Panc1 (cell line): ENCODE measurements around the gene SLC13A3. TPM values are rescaled to one million over a fixed set of nuclear protein-coding genes. Genes with fewer than 3 reads are reported as not detected.

ENCODE experiments used
- ATAC-seq: fragments of 200-7000 bp; cut with Tn5 transposase; 2 replicates; pipeline ENCODE4 v1.9.1; 2020; ENCODE audit warnings: mild to moderate bottlenecking, moderate library complexity
- BruUV-seq: library from RNA; stranded (reverse); fragments of 400-500 nt; replicated peaks from 2 replicates; lab custom pipeline; 2021; lab: Mats Ljungman, UMichigan
- CTCF ChIA-PET: fragments of 300-600 bp; sonication (Branson Sonifier 250); formaldehyde crosslinking; loops from one replicate; lab custom pipeline; 2022; ENCODE audit warnings: antibody characterized with exemption; lab: Charles Lee
- POLR2A ChIA-PET: fragments of 300-600 bp; sonication (Branson Sonifier 250); formaldehyde crosslinking; loops from one replicate; lab custom pipeline; 2022; ENCODE audit warnings: antibody characterized with exemption; lab: Charles Lee
- DNase-seq: peaks from one replicate; pipeline ENCODE4 v3.0.0-alpha.2; 2010; ENCODE audit warnings: low read depth, low spot score
- H3K27ac ChIP-seq: 2 replicates; pipeline ENCODE4 v1.5.1; 2011; ENCODE audit warnings: mild to moderate bottlenecking, low read length, inconsistent platforms
- H3K27me3 ChIP-seq: fragments of 200-500 bp; sonication (Bioruptor generic); 2 replicates; pipeline ENCODE4 v1.6.0; 2014; ENCODE audit warnings: low read length, inconsistent platforms; ENCODE audit not compliant: control insufficient read depth, insufficient read depth
- H3K36me3 ChIP-seq: fragments of 200-500 bp; sonication (Bioruptor generic); 2 replicates; pipeline ENCODE4 v1.5.1; 2014; ENCODE audit warnings: inconsistent platforms, mild to moderate bottlenecking, low read length, moderate library complexity; ENCODE audit not compliant: control insufficient read depth, insufficient read depth
- H3K4me1 ChIP-seq: 2 replicates; pipeline ENCODE4 v1.5.1; 2011; ENCODE audit warnings: inconsistent platforms, mild to moderate bottlenecking, low read length, moderate library complexity; ENCODE audit not compliant: control insufficient read depth, insufficient read depth
- H3K4me3 ChIP-seq, 2 experiments: 2 replicates each; pipeline ENCODE4 v1.5.1; 2011 to 2012; ENCODE audit warnings: low read depth in 2 of 2, low read length in 2 of 2, mild to moderate bottlenecking in 2 of 2, inconsistent platforms in 1 of 2, moderate library complexity in 1 of 2
- H3K9me3 ChIP-seq: fragments of 200-500 bp; sonication (Bioruptor generic); 2 replicates; pipeline ENCODE4 v1.5.1; 2014; ENCODE audit warnings: low read depth, mild to moderate bottlenecking, inconsistent platforms, low read length, moderate library complexity; ENCODE audit not compliant: control insufficient read depth, insufficient read depth
- POLR2AphosphoS5 ChIP-seq: IDR thresholded peaks from 2 replicates; pipeline ENCODE4 v1.6.1; 2012; ENCODE audit warnings: mild to moderate bottlenecking, low read depth, low read length, moderate library complexity
- SIN3A ChIP-seq: IDR thresholded peaks from 2 replicates; pipeline ENCODE4 v1.6.1; 2012; ENCODE audit warnings: low read depth, mild to moderate bottlenecking, low read length, moderate library complexity, borderline replicate concordance; ENCODE audit not compliant: insufficient read depth
- TCF7L2 ChIP-seq: IDR thresholded peaks from 2 replicates; pipeline ENCODE4 v1.6.1; 2011; ENCODE audit warnings: mild to moderate bottlenecking, low read depth, low read length, inconsistent platforms
- in situ Hi-C: cut with HindIII; loops from 2 replicates; pipeline ENCODE4 v1.10.0; 2016; ENCODE audit warnings: low sequenced_read_pairs, low pct_unique_long_range_greater_than_20kb
- intact Hi-C: fragments of 100-400 bp; cut with micrococcal nuclease; formaldehyde crosslinking; loops from one replicate; pipeline ENCODE4 v1.10.0; 2022; ENCODE audit not compliant: unreplicated experiment
- total RNA-seq: library from RNA; stranded (reverse); gene quantifications from one replicate; pipeline ENCODE4 v1.2.1, GENCODE V29; 2021; ENCODE audit not compliant: unreplicated experiment
- TF ChIP-seq, protein P1 (sequence below), 2 experiments: IDR thresholded peaks; 2 replicates each; pipeline ENCODE4 v1.6.1; 2011 to 2012; ENCODE audit warnings: low read depth in 2 of 2, control low read depth in 1 of 2, low read length in 1 of 2, mild to moderate bottlenecking in 1 of 2, moderate library complexity in 1 of 2; ENCODE audit not compliant: insufficient read depth in 1 of 2
- TF ChIP-seq, protein P2 (sequence below): fragments of 450-650 bp; IDR thresholded peaks from 2 replicates; pipeline ENCODE4 v1.5.1; 2017; ENCODE audit warnings: mild to moderate bottlenecking

The SLC13A3 gene
- total RNA-seq, 1 experiment from 2014 or later = 0.31 TPM

DNA sequence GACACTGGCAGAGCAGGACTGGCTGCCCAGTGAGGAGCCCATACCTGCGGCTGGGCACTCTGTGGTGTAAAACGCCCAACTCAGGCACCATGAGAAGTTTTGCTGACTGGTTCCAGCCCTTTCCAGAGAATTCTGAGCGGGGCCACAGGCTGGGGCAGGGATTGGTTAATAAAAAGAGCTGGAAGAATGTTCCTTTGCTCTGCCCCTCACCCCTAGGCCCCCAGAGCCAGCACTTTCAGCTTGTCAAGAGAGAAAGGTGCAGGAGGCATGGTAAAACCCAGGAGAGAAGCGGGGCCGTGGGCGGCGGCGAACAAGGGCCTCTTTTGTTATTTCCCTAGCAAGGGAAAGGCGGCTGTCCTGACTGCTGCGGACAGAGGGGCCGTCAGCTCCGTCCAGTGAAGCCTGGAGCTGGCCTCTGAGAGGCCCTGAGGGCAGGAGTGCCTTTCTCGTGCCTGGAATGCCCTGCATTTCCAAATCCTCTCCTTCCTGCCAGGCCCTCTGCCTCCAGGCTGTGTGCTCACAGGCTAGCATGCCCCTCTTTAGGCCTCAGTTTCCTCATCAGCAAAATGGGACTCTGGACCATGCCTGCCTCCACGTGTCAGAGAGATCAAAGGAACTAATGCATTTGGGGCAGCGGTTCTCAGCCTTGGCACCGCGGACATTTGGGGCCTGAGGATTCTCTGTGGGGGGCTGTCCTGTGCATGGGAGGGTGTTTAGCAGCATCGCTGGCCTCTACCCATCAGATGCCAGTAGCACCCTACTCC lies 12.9 kb downstream of the SLC13A3 start:
- Histone ChIP-seq H3K4me3 (no peak overlapping the region), H3K27ac (no peak overlapping the region), H3K27me3 (peaks cover 2% of the 10 kb centered on the region; the same call in 1 of the 2 replicates), H3K9me3 (no peaks in the 10 kb centered on the region), H3K4me1 (no peaks in the 10 kb centered on the region), H3K36me3 (no peaks in the 10 kb centered on the region)
- intact Hi-C loops (no loop called here), in situ Hi-C loops (no loop called here)
- no peak for DNase-seq
- no peak for ATAC-seq
- ChIA-PET POLR2A (no interaction called here), CTCF (no interaction called here)
- TF ChIP-seq, protein P1, sequence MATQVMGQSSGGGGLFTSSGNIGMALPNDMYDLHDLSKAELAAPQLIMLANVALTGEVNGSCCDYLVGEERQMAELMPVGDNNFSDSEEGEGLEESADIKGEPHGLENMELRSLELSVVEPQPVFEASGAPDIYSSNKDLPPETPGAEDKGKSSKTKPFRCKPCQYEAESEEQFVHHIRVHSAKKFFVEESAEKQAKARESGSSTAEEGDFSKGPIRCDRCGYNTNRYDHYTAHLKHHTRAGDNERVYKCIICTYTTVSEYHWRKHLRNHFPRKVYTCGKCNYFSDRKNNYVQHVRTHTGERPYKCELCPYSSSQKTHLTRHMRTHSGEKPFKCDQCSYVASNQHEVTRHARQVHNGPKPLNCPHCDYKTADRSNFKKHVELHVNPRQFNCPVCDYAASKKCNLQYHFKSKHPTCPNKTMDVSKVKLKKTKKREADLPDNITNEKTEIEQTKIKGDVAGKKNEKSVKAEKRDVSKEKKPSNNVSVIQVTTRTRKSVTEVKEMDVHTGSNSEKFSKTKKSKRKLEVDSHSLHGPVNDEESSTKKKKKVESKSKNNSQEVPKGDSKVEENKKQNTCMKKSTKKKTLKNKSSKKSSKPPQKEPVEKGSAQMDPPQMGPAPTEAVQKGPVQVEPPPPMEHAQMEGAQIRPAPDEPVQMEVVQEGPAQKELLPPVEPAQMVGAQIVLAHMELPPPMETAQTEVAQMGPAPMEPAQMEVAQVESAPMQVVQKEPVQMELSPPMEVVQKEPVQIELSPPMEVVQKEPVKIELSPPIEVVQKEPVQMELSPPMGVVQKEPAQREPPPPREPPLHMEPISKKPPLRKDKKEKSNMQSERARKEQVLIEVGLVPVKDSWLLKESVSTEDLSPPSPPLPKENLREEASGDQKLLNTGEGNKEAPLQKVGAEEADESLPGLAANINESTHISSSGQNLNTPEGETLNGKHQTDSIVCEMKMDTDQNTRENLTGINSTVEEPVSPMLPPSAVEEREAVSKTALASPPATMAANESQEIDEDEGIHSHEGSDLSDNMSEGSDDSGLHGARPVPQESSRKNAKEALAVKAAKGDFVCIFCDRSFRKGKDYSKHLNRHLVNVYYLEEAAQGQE (IDR thresholded peaks at IDR 0.05; ENCODE audit: insufficient read depth in 1 of 2, low read depth in 2 of 2, low read length in 1 of 2) = no peak
- no peak; the same call in 1 of the 2 replicates for TF ChIP-seq TCF7L2
- TF ChIP-seq, protein P2, sequence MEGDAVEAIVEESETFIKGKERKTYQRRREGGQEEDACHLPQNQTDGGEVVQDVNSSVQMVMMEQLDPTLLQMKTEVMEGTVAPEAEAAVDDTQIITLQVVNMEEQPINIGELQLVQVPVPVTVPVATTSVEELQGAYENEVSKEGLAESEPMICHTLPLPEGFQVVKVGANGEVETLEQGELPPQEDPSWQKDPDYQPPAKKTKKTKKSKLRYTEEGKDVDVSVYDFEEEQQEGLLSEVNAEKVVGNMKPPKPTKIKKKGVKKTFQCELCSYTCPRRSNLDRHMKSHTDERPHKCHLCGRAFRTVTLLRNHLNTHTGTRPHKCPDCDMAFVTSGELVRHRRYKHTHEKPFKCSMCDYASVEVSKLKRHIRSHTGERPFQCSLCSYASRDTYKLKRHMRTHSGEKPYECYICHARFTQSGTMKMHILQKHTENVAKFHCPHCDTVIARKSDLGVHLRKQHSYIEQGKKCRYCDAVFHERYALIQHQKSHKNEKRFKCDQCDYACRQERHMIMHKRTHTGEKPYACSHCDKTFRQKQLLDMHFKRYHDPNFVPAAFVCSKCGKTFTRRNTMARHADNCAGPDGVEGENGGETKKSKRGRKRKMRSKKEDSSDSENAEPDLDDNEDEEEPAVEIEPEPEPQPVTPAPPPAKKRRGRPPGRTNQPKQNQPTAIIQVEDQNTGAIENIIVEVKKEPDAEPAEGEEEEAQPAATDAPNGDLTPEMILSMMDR = no peak
- TF ChIP-seq SIN3A = no peak
- no TSS peak for BruUV-seq

DNA sequence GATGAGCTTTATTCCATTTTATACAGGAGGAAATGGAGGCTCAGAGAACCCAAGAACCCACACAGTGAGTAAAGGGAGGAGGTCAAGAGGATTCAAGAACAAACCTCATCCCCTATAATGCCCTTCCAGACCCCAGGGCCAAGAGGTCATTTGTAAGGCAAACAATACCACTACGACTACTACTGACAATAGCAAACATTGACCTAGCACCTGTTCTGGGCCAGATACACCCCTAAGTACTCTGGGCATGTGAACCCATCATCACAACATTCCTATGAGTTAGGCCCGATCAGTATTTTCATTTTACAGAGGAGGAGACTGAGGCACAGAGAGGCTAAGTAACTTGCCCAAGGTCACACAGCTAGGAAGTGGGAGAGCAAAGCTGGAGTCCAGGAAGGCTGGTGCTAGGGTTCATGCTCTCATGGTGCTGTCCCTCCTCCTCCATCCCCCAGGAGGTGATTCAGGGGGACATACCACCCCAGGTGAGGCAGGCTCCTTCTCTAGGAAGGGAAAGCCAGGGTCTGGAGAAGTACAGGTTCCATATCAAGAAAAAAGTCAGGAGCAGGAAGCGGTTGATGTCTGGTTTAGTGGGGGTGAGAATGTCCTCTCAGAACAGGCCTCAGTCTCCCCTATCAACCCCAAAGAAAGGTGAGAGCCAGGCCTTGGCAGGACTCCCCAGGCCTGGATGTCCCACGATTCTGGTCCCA lies 13.7 kb downstream of the SLC13A3 start:
- H3K27ac ChIP-seq = no peak overlapping the region
- no TSS peak for BruUV-seq
- H3K4me1 ChIP-seq = no peaks in the 10 kb centered on the region
- in situ Hi-C loops (no loop called here), intact Hi-C loops (no loop called here)
- H3K9me3 ChIP-seq = no peaks in the 10 kb centered on the region
- H3K27me3 ChIP-seq = peaks cover 2% of the 10 kb centered on the region; the same call in 1 of the 2 replicates
- DNase-seq (no peak), ATAC-seq (no peak)
- no peak overlapping the region for H3K4me3 ChIP-seq
- H3K36me3 ChIP-seq = no peaks in the 10 kb centered on the region
- TF ChIP-seq TCF7L2 (no peak), SIN3A (no peak), POLR2AphosphoS5 (no peak)
- TF ChIP-seq, protein P2 = no peak
- TF ChIP-seq, protein P1 (IDR thresholded peaks at IDR 0.05; ENCODE audit: insufficient read depth in 1 of 2, low read depth in 2 of 2, low read length in 1 of 2) = no peak
- POLR2A ChIA-PET = no interaction called here
- CTCF ChIA-PET = no interaction called here
